H1 (cell line): ENCODE data around the gene SLC23A3.

ENCODE experiments used
- CEBPB ChIP-seq: IDR thresholded peaks from 2 replicates; pipeline ENCODE4 v1.6.1; 2012; ENCODE audit warnings: low read depth, low read length
- CHD1 ChIP-seq: IDR thresholded peaks from 2 replicates; pipeline ENCODE4 v1.6.1; 2012; ENCODE audit warnings: low read depth, low read length, improper control_type of control experiment
- CTCF ChIP-seq, 3 experiments: IDR thresholded peaks; 1 replicate in 2 of 3; 2 replicates in 1 of 3; pipeline versions ENCODE4 v1.5.1 to v1.6.1; 2011; ENCODE audit warnings: low read length in 3 of 3, mild to moderate bottlenecking in 3 of 3, inconsistent platforms in 2 of 3, low read depth in 1 of 3, moderate library complexity in 1 of 3; ENCODE audit not compliant: insufficient read depth in 1 of 3; ENCODE audit errors: control extremely low read depth in 1 of 3
- GABPA ChIP-seq: IDR thresholded peaks from 2 replicates; pipeline ENCODE4 v1.6.1; 2011; ENCODE audit warnings: mild to moderate bottlenecking, low read length, moderate library complexity, borderline replicate concordance; ENCODE audit not compliant: insufficient read depth

GRCh38 chr2:219204425-219205164 is 34.8 kb upstream of the SLC23A3 start:
- TF ChIP-seq CEBPB: no peak
- no peak for TF ChIP-seq CTCF (IDR thresholded peaks at IDR 0.05; ENCODE audit: control extremely low read depth in 1 of 3, insufficient read depth in 1 of 3, low read depth in 1 of 3, low read length in 3 of 3)
- TF ChIP-seq GABPA: no peak
- TF ChIP-seq CHD1: no peak
